Testis (tissue), 3 donors: ENCODE results near the gene LIG3. TPM values are rescaled to one million over a fixed set of nuclear protein-coding genes. Genes with fewer than 3 reads are reported as not detected.
"Not testable (repeated sequence)": the region's sequence is repeated elsewhere in the genome, so short reads cannot be mapped to it uniquely, and the experiment has no call there.

Source experiments
- DNase-seq: peaks from one replicate; pipeline ENCODE4 v3.0.0-alpha.2; 2019
- H3K27ac ChIP-seq, 2 donors: fragments of 200-600 bp; sonication (generic); one replicate each; pipeline ENCODE4 v1.5.1; 2019
- H3K27me3 ChIP-seq: fragments of 200-600 bp; sonication (generic); one replicate; pipeline ENCODE4 v1.5.1; 2019
- H3K36me3 ChIP-seq: fragments of 200-600 bp; sonication (generic); one replicate; pipeline ENCODE4 v1.5.1; 2017; ENCODE audit warnings: low read depth; ENCODE audit errors: missing control alignments
- H3K4me1 ChIP-seq: fragments of 200-600 bp; sonication (generic); one replicate; pipeline ENCODE4 v1.5.1; 2019
- H3K4me3 ChIP-seq, 2 donors: fragments of 200-600 bp; sonication (generic); one replicate each; pipeline ENCODE4 v1.5.1; 2017 to 2019
- H3K9me3 ChIP-seq: fragments of 200-600 bp; sonication (generic); one replicate; pipeline ENCODE4 v1.5.1; 2017
- POLR2A ChIP-seq: fragments of 450-650 bp; IDR thresholded peaks from one replicate; pipeline ENCODE4 v1.6.1; 2017; ENCODE audit warnings: antibody characterized with exemption, mild to moderate bottlenecking, moderate library complexity
- WGBS, 2 donors: methylation state at CpG; one replicate each; pipeline ENCODE4 v1.1.5; 2018; 5-methylcytosine and 5-hydroxymethylcytosine counted together
- intact Hi-C: fragments of 100-400 bp; cut with DNase I; formaldehyde crosslinking; loops from one replicate; pipeline ENCODE4 v1.15.1; 2023; ENCODE audit warnings: low total_unique reads
- polyA plus RNA-seq: library from polyadenylated mRNA; stranded (reverse); fragments of 350-450 nt; fragmentation: Illumina TruSeq; extraction: RNeasy Lipid Tissue Mini Kit (QIAGEN cat#74804); gene quantifications from one replicate; pipeline ENCODE4 v1.2.3, GENCODE V29; 2014; ENCODE audit warnings: low read depth, low replicate concordance; ENCODE audit not compliant: insufficient read depth
- total RNA-seq, 2 donors: library from RNA; depleted of rRNA; stranded (reverse); fragments of >200 nt; gene quantifications; one replicate each; pipeline ENCODE4 v1.2.3, GENCODE V29; 2016
- TF ChIP-seq, protein P1 (sequence below), 3 experiments: fragments of 450-650 bp in 2 of 3; fragments of 200-600 bp in 1 of 3; sonication (generic) in 1 of 3; IDR thresholded peaks; one replicate each; pipeline ENCODE4 v1.5.1; 2016 to 2019; ENCODE audit warnings: antibody characterized with exemption in 3 of 3, mild to moderate bottlenecking in 2 of 3, moderate library complexity in 1 of 3

The LIG3 gene
- total and polyA plus RNA-seq, 3 donors from 2014 or later: 54.4 to 70.9 (median 66.7) TPM

DNA sequence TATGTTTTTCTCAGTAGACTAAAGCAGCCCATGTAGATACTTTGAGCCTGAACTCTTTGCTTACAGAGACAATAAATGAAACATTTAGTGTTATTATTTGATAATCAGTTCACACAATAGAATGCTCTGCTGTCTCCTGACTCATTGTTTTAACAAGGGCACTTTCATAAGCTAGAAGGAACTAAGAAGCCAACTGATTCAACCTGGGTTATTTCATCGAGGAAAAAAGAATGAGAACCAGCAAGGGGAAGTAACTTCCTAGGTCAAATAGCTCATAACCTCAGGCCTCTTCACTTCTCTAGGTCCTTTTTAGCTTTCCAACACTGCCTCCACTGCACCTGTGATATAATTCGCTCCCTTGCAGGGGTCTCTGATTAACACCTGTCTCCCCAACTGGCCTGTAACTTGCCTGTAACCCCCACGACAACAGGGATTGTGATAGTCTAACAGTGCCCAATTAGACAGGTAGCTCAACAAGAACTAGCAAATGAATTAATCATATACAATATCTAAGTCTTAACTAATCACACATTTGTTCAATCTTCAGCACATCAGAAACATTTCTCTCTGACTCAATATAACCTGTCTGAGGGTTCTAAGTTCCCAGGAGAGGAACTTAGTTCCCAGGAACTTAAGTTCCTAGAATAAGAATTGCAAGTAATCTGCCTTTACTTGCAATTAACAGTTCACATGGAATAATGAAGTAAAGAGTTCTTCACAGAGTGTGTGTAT is 48.4 kb downstream of the LIG3 start:
- WGBS, 2 donors: 77 to 78% methylated on average over 3 of the region's 3 CpGs
- Histone ChIP-seq H3K27me3 (no peaks in the 10 kb centered on the region), H3K27ac (no peak overlapping the region), H3K4me1 (peaks cover 2% of the 10 kb centered on the region), H3K36me3 (no peaks in the 10 kb centered on the region), H3K4me3 (no peak overlapping the region), H3K9me3 (no peaks in the 10 kb centered on the region)
- DNase-seq: no peak
- intact Hi-C loops: no loop called here
- TF ChIP-seq POLR2A: no peak
- TF ChIP-seq, protein P1, sequence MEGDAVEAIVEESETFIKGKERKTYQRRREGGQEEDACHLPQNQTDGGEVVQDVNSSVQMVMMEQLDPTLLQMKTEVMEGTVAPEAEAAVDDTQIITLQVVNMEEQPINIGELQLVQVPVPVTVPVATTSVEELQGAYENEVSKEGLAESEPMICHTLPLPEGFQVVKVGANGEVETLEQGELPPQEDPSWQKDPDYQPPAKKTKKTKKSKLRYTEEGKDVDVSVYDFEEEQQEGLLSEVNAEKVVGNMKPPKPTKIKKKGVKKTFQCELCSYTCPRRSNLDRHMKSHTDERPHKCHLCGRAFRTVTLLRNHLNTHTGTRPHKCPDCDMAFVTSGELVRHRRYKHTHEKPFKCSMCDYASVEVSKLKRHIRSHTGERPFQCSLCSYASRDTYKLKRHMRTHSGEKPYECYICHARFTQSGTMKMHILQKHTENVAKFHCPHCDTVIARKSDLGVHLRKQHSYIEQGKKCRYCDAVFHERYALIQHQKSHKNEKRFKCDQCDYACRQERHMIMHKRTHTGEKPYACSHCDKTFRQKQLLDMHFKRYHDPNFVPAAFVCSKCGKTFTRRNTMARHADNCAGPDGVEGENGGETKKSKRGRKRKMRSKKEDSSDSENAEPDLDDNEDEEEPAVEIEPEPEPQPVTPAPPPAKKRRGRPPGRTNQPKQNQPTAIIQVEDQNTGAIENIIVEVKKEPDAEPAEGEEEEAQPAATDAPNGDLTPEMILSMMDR (IDR thresholded peaks at IDR 0.05): no peak

DNA sequence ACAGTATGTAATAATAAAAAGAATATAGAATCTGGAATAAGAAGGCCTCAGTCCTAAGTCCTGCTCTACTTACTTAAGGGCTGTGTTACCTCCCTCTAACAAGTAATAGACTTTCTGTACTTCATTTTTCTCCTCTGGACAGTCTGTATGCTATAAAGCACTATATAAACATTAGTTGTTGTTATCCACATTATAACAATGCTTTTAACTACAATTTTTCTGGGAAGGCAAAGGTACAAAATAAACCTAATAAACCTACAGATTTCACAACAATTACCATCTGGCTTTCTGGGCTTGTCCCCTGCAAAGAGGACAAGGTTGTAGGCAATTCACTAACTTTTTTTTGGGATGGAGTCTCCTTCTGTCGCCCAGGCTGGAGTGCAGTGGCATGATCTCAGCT is 50.5 kb downstream of the LIG3 start:
- DNase-seq: no peak
- Histone ChIP-seq H3K9me3 (no peaks in the 10 kb centered on the region), H3K27ac (no peak overlapping the region), H3K4me1 (peaks cover 2% of the 10 kb centered on the region), H3K4me3 (no peak overlapping the region), H3K27me3 (no peaks in the 10 kb centered on the region), H3K36me3 (no peaks in the 10 kb centered on the region)
- no peak for TF ChIP-seq POLR2A
- TF ChIP-seq, protein P1 (IDR thresholded peaks at IDR 0.05): no peak
- intact Hi-C loops: no loop called here
- 78 to 96% methylated on average over 1 of the region's 1 CpG for WGBS, 2 donors

DNA sequence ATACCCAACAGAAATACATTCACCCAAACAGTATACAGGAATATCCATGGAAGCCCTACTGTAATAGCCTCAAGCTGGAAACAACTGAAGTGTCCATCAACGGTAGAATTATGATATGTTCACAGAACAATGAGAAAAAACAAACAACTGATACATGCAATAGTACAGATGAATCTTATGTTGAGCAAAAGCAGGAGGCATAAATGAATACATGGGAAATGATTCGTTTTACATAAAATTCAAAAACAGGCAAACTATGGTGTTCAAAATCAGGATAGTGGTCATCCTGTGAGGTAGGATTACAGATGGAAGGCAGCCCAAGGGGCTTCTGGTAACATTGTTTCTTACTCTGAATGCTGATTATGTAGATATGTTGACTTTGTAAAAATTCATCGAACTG is 58.1 kb downstream of the LIG3 start:
- intact Hi-C loops: no loop called here
- Histone ChIP-seq H3K27ac (no peak overlapping the region), H3K27me3 (no peaks in the 10 kb centered on the region), H3K4me3 (no peak overlapping the region), H3K4me1 (no peaks in the 10 kb centered on the region), H3K9me3 (no peaks in the 10 kb centered on the region), H3K36me3 (no peaks in the 10 kb centered on the region)
- DNase-seq: no peak
- 73 to 75% methylated on average over 3 of the region's 3 CpGs for WGBS, 2 donors
- TF ChIP-seq, protein P1 (IDR thresholded peaks at IDR 0.05): no peak
- TF ChIP-seq POLR2A: no peak

DNA sequence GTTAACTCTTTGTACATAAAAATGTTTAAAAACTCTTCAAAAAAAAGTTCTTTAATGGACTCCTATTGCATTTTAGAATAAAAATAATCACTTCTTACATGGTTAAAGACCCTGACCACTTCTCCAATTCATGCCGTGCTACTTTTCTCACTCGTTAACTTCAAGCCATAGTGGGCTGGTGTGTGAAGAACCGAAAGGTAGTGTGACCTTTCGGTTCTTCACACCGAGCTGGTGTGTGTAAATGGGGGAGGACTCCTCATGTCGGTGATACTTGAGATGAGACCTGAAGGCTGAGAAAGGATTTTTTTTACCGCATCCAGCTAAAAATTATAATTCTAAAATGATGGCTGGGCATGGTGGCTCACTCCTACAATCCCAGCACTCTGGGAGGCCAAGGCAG is 61.1 kb downstream of the LIG3 start:
- Histone ChIP-seq H3K36me3 (no peaks in the 10 kb centered on the region), H3K27me3 (no peaks in the 10 kb centered on the region), H3K27ac (no peak overlapping the region), H3K4me3 (no peak overlapping the region), H3K9me3 (no peaks in the 10 kb centered on the region), H3K4me1 (no peaks in the 10 kb centered on the region)
- no peak for DNase-seq
- TF ChIP-seq POLR2A: no peak
- TF ChIP-seq, protein P1 (IDR thresholded peaks at IDR 0.05): no peak
- intact Hi-C loops: no loop called here
- WGBS, 2 donors: 93 to 95% methylated on average over 7 of the region's 7 CpGs

DNA sequence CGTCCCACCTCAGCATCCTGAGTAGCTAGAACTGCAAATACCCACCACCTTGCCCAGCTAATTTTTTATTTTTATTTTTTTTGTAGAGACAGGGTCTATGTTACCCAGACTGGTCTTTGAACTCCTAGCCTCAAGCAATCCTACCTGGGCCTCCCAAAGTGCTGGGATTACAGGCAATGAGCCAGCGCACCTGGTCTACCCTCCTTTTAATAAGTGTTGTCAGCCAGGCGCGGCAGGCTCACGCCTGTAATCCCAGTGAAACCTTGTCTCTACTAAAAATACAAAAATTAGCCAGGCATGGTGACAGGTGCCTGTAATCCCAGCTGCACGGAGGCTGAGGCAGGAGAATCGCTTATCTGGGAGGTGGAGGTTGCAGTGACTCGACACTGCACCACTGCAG is 63.9 kb downstream of the LIG3 start:
- Histone ChIP-seq H3K4me1 (no peaks in the 10 kb centered on the region), H3K27ac (no peak overlapping the region), H3K4me3 (no peak overlapping the region), H3K9me3 (no peaks in the 10 kb centered on the region), H3K36me3 (no peaks in the 10 kb centered on the region), H3K27me3 (no peaks in the 10 kb centered on the region)
- 89 to 95% methylated on average over 8 of the region's 8 CpGs for WGBS, 2 donors
- TF ChIP-seq, protein P1 (IDR thresholded peaks at IDR 0.05): no peak
- TF ChIP-seq POLR2A: no peak
- intact Hi-C loops: no loop called here
- no peak for DNase-seq

DNA sequence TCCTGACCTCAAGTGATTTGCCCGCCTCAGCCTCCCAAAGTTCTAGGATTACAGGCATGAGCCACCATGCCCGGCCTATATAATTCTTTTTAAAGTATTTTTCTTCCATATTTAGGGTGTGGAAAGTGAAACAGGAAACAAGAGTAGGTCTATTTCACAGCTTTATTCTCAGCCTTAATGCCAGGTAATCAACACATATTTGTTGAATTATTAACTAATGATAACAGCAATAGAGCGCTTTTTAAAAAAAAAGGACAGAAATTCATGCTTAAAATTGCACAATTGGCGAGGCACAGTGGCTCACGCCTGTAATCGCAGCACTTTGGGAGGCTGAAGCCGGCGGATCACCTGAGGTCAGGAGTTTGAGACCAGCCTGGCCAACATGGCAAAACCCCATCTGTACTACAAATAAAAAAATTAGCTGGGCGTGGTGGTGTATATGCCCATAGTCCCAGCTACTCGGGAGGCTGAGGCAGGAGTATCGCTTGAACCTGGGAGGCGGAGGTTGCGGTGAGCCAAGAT is 65.2 kb downstream of the LIG3 start:
- DNase-seq, H3K4me1 ChIP-seq, H3K27me3 ChIP-seq, H3K36me3 ChIP-seq, H3K4me3 ChIP-seq, H3K9me3 ChIP-seq, H3K27ac ChIP-seq, intact Hi-C loops: not testable (repeated sequence)
- WGBS, 2 donors: 89 to 95% methylated on average over 13 of the region's 13 CpGs
